ENCODE results near the gene CTDSPL.

DNA sequence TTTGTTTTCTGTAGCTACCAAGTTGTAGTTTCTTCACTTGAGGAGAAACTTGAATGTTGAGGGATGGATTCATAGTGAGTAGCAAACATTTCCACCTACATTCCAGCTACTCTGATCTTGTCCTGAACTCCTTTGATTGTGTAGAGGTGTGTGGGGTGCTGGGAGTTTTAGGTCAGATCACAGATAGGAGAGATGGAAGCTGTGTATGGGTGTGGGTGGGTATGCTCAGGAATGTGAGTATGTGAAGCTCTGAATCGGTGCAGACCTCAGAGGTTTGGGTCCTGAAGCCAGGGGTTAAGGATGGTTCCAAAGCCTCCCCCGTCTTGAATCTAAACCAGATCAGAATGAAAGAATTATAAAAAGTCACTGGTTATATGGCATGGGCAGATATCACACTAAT is 76.3 kb downstream of the CTDSPL start:
- TF ChIP-seq, protein P1, sequence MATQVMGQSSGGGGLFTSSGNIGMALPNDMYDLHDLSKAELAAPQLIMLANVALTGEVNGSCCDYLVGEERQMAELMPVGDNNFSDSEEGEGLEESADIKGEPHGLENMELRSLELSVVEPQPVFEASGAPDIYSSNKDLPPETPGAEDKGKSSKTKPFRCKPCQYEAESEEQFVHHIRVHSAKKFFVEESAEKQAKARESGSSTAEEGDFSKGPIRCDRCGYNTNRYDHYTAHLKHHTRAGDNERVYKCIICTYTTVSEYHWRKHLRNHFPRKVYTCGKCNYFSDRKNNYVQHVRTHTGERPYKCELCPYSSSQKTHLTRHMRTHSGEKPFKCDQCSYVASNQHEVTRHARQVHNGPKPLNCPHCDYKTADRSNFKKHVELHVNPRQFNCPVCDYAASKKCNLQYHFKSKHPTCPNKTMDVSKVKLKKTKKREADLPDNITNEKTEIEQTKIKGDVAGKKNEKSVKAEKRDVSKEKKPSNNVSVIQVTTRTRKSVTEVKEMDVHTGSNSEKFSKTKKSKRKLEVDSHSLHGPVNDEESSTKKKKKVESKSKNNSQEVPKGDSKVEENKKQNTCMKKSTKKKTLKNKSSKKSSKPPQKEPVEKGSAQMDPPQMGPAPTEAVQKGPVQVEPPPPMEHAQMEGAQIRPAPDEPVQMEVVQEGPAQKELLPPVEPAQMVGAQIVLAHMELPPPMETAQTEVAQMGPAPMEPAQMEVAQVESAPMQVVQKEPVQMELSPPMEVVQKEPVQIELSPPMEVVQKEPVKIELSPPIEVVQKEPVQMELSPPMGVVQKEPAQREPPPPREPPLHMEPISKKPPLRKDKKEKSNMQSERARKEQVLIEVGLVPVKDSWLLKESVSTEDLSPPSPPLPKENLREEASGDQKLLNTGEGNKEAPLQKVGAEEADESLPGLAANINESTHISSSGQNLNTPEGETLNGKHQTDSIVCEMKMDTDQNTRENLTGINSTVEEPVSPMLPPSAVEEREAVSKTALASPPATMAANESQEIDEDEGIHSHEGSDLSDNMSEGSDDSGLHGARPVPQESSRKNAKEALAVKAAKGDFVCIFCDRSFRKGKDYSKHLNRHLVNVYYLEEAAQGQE (IDR thresholded peaks at IDR 0.05) = no peak
- TF ChIP-seq RAD21 (IDR thresholded peaks at IDR 0.05) = no peak
- TF ChIP-seq, protein P2, sequence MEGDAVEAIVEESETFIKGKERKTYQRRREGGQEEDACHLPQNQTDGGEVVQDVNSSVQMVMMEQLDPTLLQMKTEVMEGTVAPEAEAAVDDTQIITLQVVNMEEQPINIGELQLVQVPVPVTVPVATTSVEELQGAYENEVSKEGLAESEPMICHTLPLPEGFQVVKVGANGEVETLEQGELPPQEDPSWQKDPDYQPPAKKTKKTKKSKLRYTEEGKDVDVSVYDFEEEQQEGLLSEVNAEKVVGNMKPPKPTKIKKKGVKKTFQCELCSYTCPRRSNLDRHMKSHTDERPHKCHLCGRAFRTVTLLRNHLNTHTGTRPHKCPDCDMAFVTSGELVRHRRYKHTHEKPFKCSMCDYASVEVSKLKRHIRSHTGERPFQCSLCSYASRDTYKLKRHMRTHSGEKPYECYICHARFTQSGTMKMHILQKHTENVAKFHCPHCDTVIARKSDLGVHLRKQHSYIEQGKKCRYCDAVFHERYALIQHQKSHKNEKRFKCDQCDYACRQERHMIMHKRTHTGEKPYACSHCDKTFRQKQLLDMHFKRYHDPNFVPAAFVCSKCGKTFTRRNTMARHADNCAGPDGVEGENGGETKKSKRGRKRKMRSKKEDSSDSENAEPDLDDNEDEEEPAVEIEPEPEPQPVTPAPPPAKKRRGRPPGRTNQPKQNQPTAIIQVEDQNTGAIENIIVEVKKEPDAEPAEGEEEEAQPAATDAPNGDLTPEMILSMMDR (IDR thresholded peaks at IDR 0.05; ENCODE audit: low read depth, low read length, missing input control) = no peak
- no peak for TF ChIP-seq YY1 (IDR thresholded peaks at IDR 0.05)
- TF ChIP-seq TAF1 (conservative IDR thresholded peaks at IDR 0.05) = no peak
- TF ChIP-seq SP1 (IDR thresholded peaks at IDR 0.05) = no peak
- no peak for TF ChIP-seq EGR1 (IDR thresholded peaks at IDR 0.05; ENCODE audit: low read depth in 2 of 2)
- no peak for TF ChIP-seq GABPA (IDR thresholded peaks at IDR 0.05 in 1 of 2, conservative IDR thresholded peaks at IDR 0.05 in 1 of 2)
- TF ChIP-seq, protein P3, sequence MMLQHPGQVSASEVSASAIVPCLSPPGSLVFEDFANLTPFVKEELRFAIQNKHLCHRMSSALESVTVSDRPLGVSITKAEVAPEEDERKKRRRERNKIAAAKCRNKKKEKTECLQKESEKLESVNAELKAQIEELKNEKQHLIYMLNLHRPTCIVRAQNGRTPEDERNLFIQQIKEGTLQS (IDR thresholded peaks at IDR 0.05) = no peak
- no peak for TF ChIP-seq JUND (IDR thresholded peaks at IDR 0.05)
- TF ChIP-seq FOXA1 (IDR thresholded peaks at IDR 0.05) = no peak
